WTC11 (cell line): ENCODE data around the gene FANCE. TPM values are rescaled to one million over a fixed set of nuclear protein-coding genes. Genes with fewer than 3 reads are reported as not detected.

ENCODE experiments used
- ATAC-seq: fragments of 200-7000 bp; cut with Tn5 transposase; 2 replicates; pipeline ENCODE4 v1.10.0; 2021; ENCODE audit warnings: mild to moderate bottlenecking, moderate library complexity
- CTCF ChIA-PET: fragments of 300-600 bp; sonication (Branson Sonifier 250); formaldehyde crosslinking; loops from one replicate; lab custom pipeline; 2021; ENCODE audit warnings: antibody characterized with exemption; lab: Charles Lee
- POLR2A ChIA-PET: fragments of 350-600 bp; sonication (Branson Sonifier 250); formaldehyde crosslinking; loops from one replicate; lab custom pipeline; 2021; ENCODE audit warnings: antibody characterized with exemption; lab: Charles Lee
- DNase-seq: peaks from one replicate; pipeline ENCODE4 v3.0.0; 2021; ENCODE audit warnings: low spot score
- H3K27ac Mint-ChIP-seq: 2 replicates; pipeline ENCODE4 v1.8.0; 2021; ENCODE audit warnings: mixed read lengths
- H3K27me3 Mint-ChIP-seq: 2 replicates; pipeline ENCODE4 v1.8.0; 2021; ENCODE audit warnings: low read depth, mild to moderate bottlenecking, moderate library complexity, mixed read lengths
- H3K36me3 Mint-ChIP-seq: 2 replicates; pipeline ENCODE4 v1.8.0; 2021; ENCODE audit warnings: mixed read lengths
- H3K4me1 Mint-ChIP-seq: 2 replicates; pipeline ENCODE4 v1.8.0; 2022; ENCODE audit warnings: mixed read lengths
- H3K4me3 Mint-ChIP-seq: 2 replicates; pipeline ENCODE4 v1.8.0; 2021; ENCODE audit warnings: mild to moderate bottlenecking, moderate library complexity, mixed read lengths
- H3K9me3 Mint-ChIP-seq: 2 replicates; pipeline ENCODE4 v1.8.0; 2021; ENCODE audit warnings: mixed read lengths
- ARID4B ChIP-seq: sonication (generic); formaldehyde crosslinking; IDR thresholded peaks from 2 replicates; pipeline ENCODE4 v1.8.0; 2023; ENCODE audit warnings: missing genetic modification reagents, mild to moderate bottlenecking, borderline replicate concordance
- ATF1 ChIP-seq: sonication (generic); formaldehyde crosslinking; IDR thresholded peaks from 2 replicates; pipeline ENCODE4 v1.8.1; 2023; ENCODE audit warnings: mild to moderate bottlenecking, moderate library complexity, missing genetic modification reagents
- E2F1 ChIP-seq: sonication (generic); formaldehyde crosslinking; IDR thresholded peaks from 2 replicates; pipeline ENCODE4 v1.8.0; 2022; ENCODE audit warnings: mild to moderate bottlenecking, missing genetic modification reagents
- ETV6 ChIP-seq: sonication (generic); formaldehyde crosslinking; IDR thresholded peaks from 2 replicates; pipeline ENCODE4 v1.8.1; 2022; ENCODE audit warnings: mild to moderate bottlenecking, missing genetic modification reagents
- HMGA2 ChIP-seq: fragments of 250-450 bp; sonication (Bioruptor Pico); IDR thresholded peaks from 2 replicates; pipeline ENCODE4 v1.4.0; 2021; ENCODE audit warnings: mild to moderate bottlenecking, moderate library complexity
- KAT7 ChIP-seq: sonication (generic); formaldehyde crosslinking; IDR thresholded peaks from 2 replicates; pipeline ENCODE4 v1.8.1; 2023; ENCODE audit warnings: missing genetic modification reagents, mild to moderate bottlenecking, borderline replicate concordance
- ZNF416 ChIP-seq: fragments of 250-450 bp; sonication (Bioruptor Pico); IDR thresholded peaks from 2 replicates; pipeline ENCODE4 v1.9.0; 2021; ENCODE audit warnings: mild to moderate bottlenecking, inconsistent platforms
- ZNF423 ChIP-seq: fragments of 250-450 bp; sonication (Bioruptor Pico); IDR thresholded peaks from 2 replicates; pipeline ENCODE4 v2.1.2; 2022; ENCODE audit warnings: mild to moderate bottlenecking, moderate library complexity
- ZNF671 ChIP-seq: fragments of 250-450 bp; sonication (Bioruptor Pico); IDR thresholded peaks from 2 replicates; pipeline ENCODE4 v1.8.0; 2021; ENCODE audit warnings: mild to moderate bottlenecking
- total RNA-seq: library from RNA; stranded (reverse); gene quantifications from 3 replicates; pipeline ENCODE4 v1.2.3, GENCODE V29; 2021
- TF ChIP-seq, protein P1 (sequence below): fragments of 250-450 bp; sonication (Bioruptor Pico); IDR thresholded peaks from 2 replicates; pipeline ENCODE4 v1.9.0; 2021; ENCODE audit warnings: moderate library complexity, mild to moderate bottlenecking, inconsistent platforms, borderline replicate concordance
- TF ChIP-seq, protein P2 (sequence below): sonication (generic); formaldehyde crosslinking; IDR thresholded peaks from 2 replicates; pipeline ENCODE4 v1.8.1; 2022; ENCODE audit warnings: mild to moderate bottlenecking, missing genetic modification reagents, moderate library complexity, borderline replicate concordance

Gene FANCE
- total RNA-seq, 1 experiment from 2014 or later: 22.3 TPM

DNA sequence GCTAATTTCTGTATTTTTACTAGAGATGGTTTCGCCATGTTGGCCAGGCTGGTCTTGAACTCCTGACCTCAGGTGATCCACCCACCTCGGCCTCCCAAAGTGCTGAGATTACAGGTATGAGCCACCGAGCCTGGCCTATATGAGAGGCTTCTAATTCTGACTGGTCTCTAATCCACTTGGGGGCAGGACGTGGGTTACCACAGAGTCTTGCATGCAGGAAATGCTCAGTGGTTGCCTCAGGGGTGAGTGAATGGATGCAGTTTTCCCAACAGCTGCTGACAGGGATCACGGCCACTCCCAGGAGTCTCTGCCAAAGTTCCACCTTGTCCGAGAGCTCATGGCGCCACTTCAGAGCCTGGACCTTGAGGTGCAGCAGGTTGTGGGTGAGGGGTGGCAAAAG is 6.4 kb upstream of the FANCE start (continued):
- no peak for TF ChIP-seq ARID4B (CRISPR knock-in tag)
- TF ChIP-seq, protein P1, sequence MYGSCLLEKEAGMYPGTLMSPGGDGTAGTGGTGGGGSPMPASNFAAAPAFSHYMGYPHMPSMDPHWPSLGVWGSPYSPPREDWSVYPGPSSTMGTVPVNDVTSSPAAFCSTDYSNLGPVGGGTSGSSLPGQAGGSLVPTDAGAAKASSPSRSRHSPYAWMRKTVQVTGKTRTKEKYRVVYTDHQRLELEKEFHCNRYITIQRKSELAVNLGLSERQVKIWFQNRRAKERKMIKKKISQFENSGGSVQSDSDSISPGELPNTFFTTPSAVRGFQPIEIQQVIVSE: no peak
- TF ChIP-seq ATF1 (CRISPR knock-in tag): no peak
- no peak for TF ChIP-seq HMGA2 (CRISPR knock-in tag)
- TF ChIP-seq ZNF671 (CRISPR knock-in tag): no peak
- no peak for TF ChIP-seq E2F1 (CRISPR knock-in tag)
- TF ChIP-seq, protein P2, sequence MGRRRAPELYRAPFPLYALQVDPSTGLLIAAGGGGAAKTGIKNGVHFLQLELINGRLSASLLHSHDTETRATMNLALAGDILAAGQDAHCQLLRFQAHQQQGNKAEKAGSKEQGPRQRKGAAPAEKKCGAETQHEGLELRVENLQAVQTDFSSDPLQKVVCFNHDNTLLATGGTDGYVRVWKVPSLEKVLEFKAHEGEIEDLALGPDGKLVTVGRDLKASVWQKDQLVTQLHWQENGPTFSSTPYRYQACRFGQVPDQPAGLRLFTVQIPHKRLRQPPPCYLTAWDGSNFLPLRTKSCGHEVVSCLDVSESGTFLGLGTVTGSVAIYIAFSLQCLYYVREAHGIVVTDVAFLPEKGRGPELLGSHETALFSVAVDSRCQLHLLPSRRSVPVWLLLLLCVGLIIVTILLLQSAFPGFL: no peak
- TF ChIP-seq KAT7 (CRISPR knock-in tag): no peak
- TF ChIP-seq ETV6: no peak

DNA sequence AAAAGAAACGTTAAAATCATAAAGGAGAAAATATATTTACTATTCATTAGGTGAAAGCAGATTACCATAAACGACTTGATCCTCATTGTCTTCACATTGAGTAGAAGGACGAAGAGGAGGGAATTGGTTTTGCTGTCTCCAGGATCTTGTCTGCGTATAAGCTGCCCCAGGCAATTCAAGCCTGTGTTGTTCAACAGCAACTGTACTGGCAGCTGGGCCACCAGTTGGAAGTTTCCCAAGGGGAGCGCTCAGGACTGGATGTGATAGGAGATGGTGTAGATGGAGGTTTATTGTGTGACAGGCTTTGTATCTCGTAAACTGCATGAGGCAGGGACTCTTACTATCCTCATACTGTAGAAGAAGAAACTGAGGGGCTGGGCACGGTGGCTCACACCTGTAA is 3.9 kb upstream of the FANCE start:
- ChIA-PET POLR2A (interaction anchor here (1.0 to 1.1 kb wide), 2 partner anchors 11 to 106 kb away, joined by 3 read pairs; partner anchors contain the start of gene PPARD), CTCF (interaction anchor here (1.2 to 8.9 kb wide), 5 partner anchors 20 to 154 kb away, joined by 3 to 157 read pairs (median 11); partner anchors contain the start of gene PPARD)
- Mint-ChIP-seq H3K36me3 (no peaks in the 10 kb centered on the region), H3K27me3 (peaks cover 11% of the 10 kb centered on the region; the same call in 1 of the 2 replicates), H3K4me3 (no peak overlapping the region), H3K4me1 (peaks cover 17% of the 10 kb centered on the region), H3K27ac (no peak overlapping the region), H3K9me3 (no peaks in the 10 kb centered on the region)
- ATAC-seq (no peak), DNase-seq (no peak)
- no peak for TF ChIP-seq ARID4B (CRISPR knock-in tag)
- no peak for TF ChIP-seq ZNF416 (CRISPR knock-in tag)
- no peak for TF ChIP-seq ZNF423 (CRISPR knock-in tag)
